WTC11 (cell line): Measurements from ENCODE around the gene IQGAP2. TPM values are rescaled to one million over a fixed set of nuclear protein-coding genes. Genes with fewer than 3 reads are reported as not detected.
A peak's percentile ranks its signal among the peaks of the same experiment; 100 is the strongest.

ENCODE experiments used
- ATAC-seq: fragments of 200-7000 bp; cut with Tn5 transposase; 2 replicates; pipeline ENCODE4 v1.10.0; 2021; ENCODE audit warnings: mild to moderate bottlenecking, moderate library complexity
- CTCF ChIA-PET: fragments of 300-600 bp; sonication (Branson Sonifier 250); formaldehyde crosslinking; loops from one replicate; lab custom pipeline; 2021; ENCODE audit warnings: antibody characterized with exemption; lab: Charles Lee
- POLR2A ChIA-PET: fragments of 350-600 bp; sonication (Branson Sonifier 250); formaldehyde crosslinking; loops from one replicate; lab custom pipeline; 2021; ENCODE audit warnings: antibody characterized with exemption; lab: Charles Lee
- DNase-seq: peaks from one replicate; pipeline ENCODE4 v3.0.0; 2021; ENCODE audit warnings: low spot score
- H3K27ac Mint-ChIP-seq: 2 replicates; pipeline ENCODE4 v1.8.0; 2021; ENCODE audit warnings: mixed read lengths
- H3K27me3 Mint-ChIP-seq: 2 replicates; pipeline ENCODE4 v1.8.0; 2021; ENCODE audit warnings: low read depth, mild to moderate bottlenecking, moderate library complexity, mixed read lengths
- H3K36me3 Mint-ChIP-seq: 2 replicates; pipeline ENCODE4 v1.8.0; 2021; ENCODE audit warnings: mixed read lengths
- H3K4me1 Mint-ChIP-seq: 2 replicates; pipeline ENCODE4 v1.8.0; 2022; ENCODE audit warnings: mixed read lengths
- H3K4me3 Mint-ChIP-seq: 2 replicates; pipeline ENCODE4 v1.8.0; 2021; ENCODE audit warnings: mild to moderate bottlenecking, moderate library complexity, mixed read lengths
- H3K9me3 Mint-ChIP-seq: 2 replicates; pipeline ENCODE4 v1.8.0; 2021; ENCODE audit warnings: mixed read lengths
- ATF1 ChIP-seq: sonication (generic); formaldehyde crosslinking; IDR thresholded peaks from 2 replicates; pipeline ENCODE4 v1.8.1; 2023; ENCODE audit warnings: mild to moderate bottlenecking, moderate library complexity, missing genetic modification reagents
- CTCF ChIP-seq: fragments of 200-600 bp; IDR thresholded peaks from 2 replicates; pipeline ENCODE4 v1.8.0; 2022; ENCODE audit warnings: antibody characterized with exemption
- E2F5 ChIP-seq: sonication (generic); formaldehyde crosslinking; IDR thresholded peaks from 2 replicates; pipeline ENCODE4 v1.8.1; 2022; ENCODE audit warnings: mild to moderate bottlenecking, moderate library complexity, missing genetic modification reagents
- ERG ChIP-seq: fragments of 250-450 bp; sonication (Bioruptor Pico); IDR thresholded peaks from 2 replicates; pipeline ENCODE4 v1.8.0; 2021; ENCODE audit warnings: mild to moderate bottlenecking
- ESRRA ChIP-seq: sonication (generic); formaldehyde crosslinking; IDR thresholded peaks from 2 replicates; pipeline ENCODE4 v1.8.1; 2022; ENCODE audit warnings: mild to moderate bottlenecking, missing genetic modification reagents, borderline replicate concordance
- ETV6 ChIP-seq: sonication (generic); formaldehyde crosslinking; IDR thresholded peaks from 2 replicates; pipeline ENCODE4 v1.8.1; 2022; ENCODE audit warnings: mild to moderate bottlenecking, missing genetic modification reagents
- FOXP4 ChIP-seq: sonication (generic); formaldehyde crosslinking; IDR thresholded peaks from 2 replicates; pipeline ENCODE4 v1.8.0; 2022; ENCODE audit warnings: mild to moderate bottlenecking, missing genetic modification reagents
- GABPB1 ChIP-seq: sonication (generic); formaldehyde crosslinking; IDR thresholded peaks from 2 replicates; pipeline ENCODE4 v1.8.1; 2023; ENCODE audit warnings: mild to moderate bottlenecking, missing genetic modification reagents
- GRHL2 ChIP-seq: fragments of 250-450 bp; sonication (Bioruptor Pico); IDR thresholded peaks from 2 replicates; pipeline ENCODE4 v1.8.0; 2022; ENCODE audit warnings: mild to moderate bottlenecking, moderate library complexity; ENCODE audit not compliant: insufficient replicate concordance, severe bottlenecking
- IRF2 ChIP-seq: sonication (generic); formaldehyde crosslinking; IDR thresholded peaks from 2 replicates; pipeline ENCODE4 v1.8.0; 2022; ENCODE audit warnings: low read depth, missing genetic modification reagents, borderline replicate concordance
- JAZF1 ChIP-seq: fragments of 250-450 bp; sonication (Bioruptor Pico); IDR thresholded peaks from 2 replicates; pipeline ENCODE4 v1.9.0; 2021; ENCODE audit warnings: moderate library complexity, mild to moderate bottlenecking, inconsistent platforms
- MLX ChIP-seq: sonication (generic); formaldehyde crosslinking; IDR thresholded peaks from 2 replicates; pipeline ENCODE4 v1.8.1; 2023; ENCODE audit warnings: mild to moderate bottlenecking, missing genetic modification reagents, moderate library complexity
- MYBL2 ChIP-seq: sonication (generic); formaldehyde crosslinking; IDR thresholded peaks from 2 replicates; pipeline ENCODE4 v1.8.1; 2023; ENCODE audit warnings: mild to moderate bottlenecking, moderate library complexity, missing genetic modification reagents
- NR1H2 ChIP-seq: sonication (generic); formaldehyde crosslinking; IDR thresholded peaks from 2 replicates; pipeline ENCODE4 v1.9.0; 2021; ENCODE audit warnings: mild to moderate bottlenecking, moderate library complexity, missing genetic modification reagents
- PRRX2 ChIP-seq: fragments of 250-450 bp; sonication (Bioruptor Pico); IDR thresholded peaks from 2 replicates; pipeline ENCODE4 v1.8.0; 2021; ENCODE audit warnings: mild to moderate bottlenecking
- RELA ChIP-seq: sonication (generic); formaldehyde crosslinking; IDR thresholded peaks from 2 replicates; pipeline ENCODE4 v1.8.1; 2022; ENCODE audit warnings: missing genetic modification reagents, mild to moderate bottlenecking, borderline replicate concordance
- RORB ChIP-seq: fragments of 250-450 bp; sonication (Bioruptor Pico); IDR thresholded peaks from 2 replicates; pipeline ENCODE4 v1.9.0; 2021; ENCODE audit warnings: mild to moderate bottlenecking
- SOX15 ChIP-seq: fragments of 250-450 bp; sonication (Bioruptor Pico); IDR thresholded peaks from 2 replicates; pipeline ENCODE4 v1.9.0; 2021; ENCODE audit warnings: mild to moderate bottlenecking
- TEAD1 ChIP-seq: sonication (generic); formaldehyde crosslinking; IDR thresholded peaks from 2 replicates; pipeline ENCODE4 v1.8.0; 2022; ENCODE audit warnings: mild to moderate bottlenecking, missing genetic modification reagents
- USF2 ChIP-seq: sonication (generic); formaldehyde crosslinking; IDR thresholded peaks from 2 replicates; pipeline ENCODE4 v1.8.1; 2023; ENCODE audit warnings: mild to moderate bottlenecking, missing genetic modification reagents, moderate library complexity
- ZNF121 ChIP-seq: sonication (generic); formaldehyde crosslinking; IDR thresholded peaks from 2 replicates; pipeline ENCODE4 v1.8.0; 2023; ENCODE audit warnings: missing genetic modification reagents
- ZNF232 ChIP-seq: sonication (generic); formaldehyde crosslinking; IDR thresholded peaks from 2 replicates; pipeline ENCODE4 v1.8.0; 2022; ENCODE audit warnings: mild to moderate bottlenecking, missing genetic modification reagents
- ZNF263 ChIP-seq: sonication (generic); formaldehyde crosslinking; IDR thresholded peaks from 2 replicates; pipeline ENCODE4 v1.8.1; 2022; ENCODE audit warnings: low read depth, mild to moderate bottlenecking, moderate library complexity, missing genetic modification reagents
- ZNF281 ChIP-seq: sonication (generic); formaldehyde crosslinking; IDR thresholded peaks from 2 replicates; pipeline ENCODE4 v1.8.0; 2023; ENCODE audit warnings: mild to moderate bottlenecking, missing genetic modification reagents
- ZNF423 ChIP-seq: fragments of 250-450 bp; sonication (Bioruptor Pico); IDR thresholded peaks from 2 replicates; pipeline ENCODE4 v2.1.2; 2022; ENCODE audit warnings: mild to moderate bottlenecking, moderate library complexity
- total RNA-seq: library from RNA; stranded (reverse); gene quantifications from 3 replicates; pipeline ENCODE4 v1.2.3, GENCODE V29; 2021

IQGAP2 gene
- total RNA-seq, 1 experiment from 2014 or later, result 70.6 TPM

- TF ChIP-seq FOXP4 (CRISPR knock-in tag) (no peak), GABPB1 (CRISPR knock-in tag) (no peak), CTCF (peak; percentile 86), ZNF423 (CRISPR knock-in tag) (no peak), ZNF121 (CRISPR knock-in tag) (no peak), IRF2 (CRISPR knock-in tag) (no peak), SOX15 (CRISPR knock-in tag) (no peak), ESRRA (no peak)
- peaks cover 11% of the 10 kb centered on the region for H3K4me1 Mint-ChIP-seq
- H3K36me3 Mint-ChIP-seq, result peaks cover 23% of the 10 kb centered on the region
- H3K4me3 Mint-ChIP-seq, result no peak overlapping the region
- ATAC-seq (peak; percentile 64; the same call in 1 of the 2 replicates), DNase-seq (peak; percentile 75)
- ChIA-PET CTCF (interaction anchor here (1.0 to 1.5 kb wide), 3 partner anchors 40 to 466 kb away, joined by 3 to 11 read pairs (median 4); no protein-coding TSS in a partner anchor), POLR2A (no interaction called here)
- no peaks in the 10 kb centered on the region for H3K27me3 Mint-ChIP-seq
- peaks cover 6% of the 10 kb centered on the region for H3K9me3 Mint-ChIP-seq
- H3K27ac Mint-ChIP-seq, result no peak overlapping the region; the same call in 1 of the 2 replicates
Measured at GRCh38 chr5:76641514-76642120, 238.5 kb downstream of the IQGAP2 start.

- Mint-ChIP-seq H3K4me1 (peaks cover 11% of the 10 kb centered on the region), H3K27ac (no peak overlapping the region), H3K9me3 (peaks cover 6% of the 10 kb centered on the region), H3K4me3 (no peak overlapping the region), H3K27me3 (no peaks in the 10 kb centered on the region), H3K36me3 (peaks cover 22% of the 10 kb centered on the region)
- CTCF ChIA-PET, result no interaction called here
- POLR2A ChIA-PET, result no interaction called here
- DNase-seq (no peak), ATAC-seq (no peak)
- TF ChIP-seq ERG (no peak), E2F5 (no peak), MLX (no peak), ETV6 (CRISPR knock-in tag) (no peak), MYBL2 (no peak), GRHL2 (no peak), USF2 (CRISPR knock-in tag) (no peak), ATF1 (no peak), TEAD1 (CRISPR knock-in tag) (no peak), RELA (CRISPR knock-in tag) (no peak), RORB (CRISPR knock-in tag) (no peak), ZNF232 (CRISPR knock-in tag) (no peak), ZNF281 (no peak), PRRX2 (CRISPR knock-in tag) (no peak), NR1H2 (no peak), ZNF263 (CRISPR knock-in tag) (no peak), JAZF1 (CRISPR knock-in tag) (no peak)
Measured at GRCh38 chr5:76642390-76643040, 239.4 kb downstream of the IQGAP2 start.
